Measurements from ENCODE around the gene ABCF1.

Gene ABCF1

DNA sequence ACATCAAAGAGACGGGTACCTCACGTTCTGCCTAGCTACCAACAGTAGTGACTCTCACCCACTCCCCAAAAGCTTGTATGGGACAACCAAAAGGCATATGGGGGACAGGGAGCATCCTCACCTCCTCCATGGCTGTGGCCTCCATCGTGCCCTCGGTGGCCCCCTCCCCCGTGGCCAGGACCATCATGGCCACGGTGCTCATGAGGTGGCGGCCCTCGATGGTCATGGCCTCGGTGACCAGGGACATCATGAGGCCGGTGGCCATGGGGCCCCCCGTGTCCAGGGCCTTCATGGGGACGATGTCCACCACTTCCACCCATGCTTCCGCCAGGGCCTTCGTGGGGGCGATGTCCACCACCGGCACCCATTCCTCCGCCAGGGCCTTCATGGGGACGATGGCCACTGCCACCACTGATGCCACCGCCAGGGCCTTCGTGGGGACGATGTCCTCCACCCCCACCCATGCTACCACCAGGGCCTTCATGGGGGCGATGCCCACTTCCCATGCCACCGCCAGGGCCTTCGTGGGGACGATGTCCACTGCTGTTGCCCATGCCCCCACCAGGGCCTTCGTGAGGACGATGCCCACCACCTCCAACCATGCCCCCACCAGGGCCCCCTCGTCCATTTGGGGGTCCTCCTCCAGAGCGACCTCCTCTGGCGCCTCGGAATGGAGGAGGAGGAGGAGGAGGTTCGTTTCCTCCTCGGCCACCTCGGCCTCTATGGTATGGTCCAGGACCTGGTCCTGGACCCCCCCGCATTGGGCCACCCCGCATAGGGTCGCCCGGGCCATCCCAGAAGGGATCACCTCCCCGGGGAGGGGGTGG lies 30.8 kb downstream of the ABCF1 start:
- no peak for DNase-seq

- no peak for DNase-seq
Measured at GRCh38 chr6:30603961-30604360, 32.7 kb downstream of the ABCF1 start.

GRCh38 chr6:30610065-30610464 lies 38.8 kb downstream of the ABCF1 start:
- DNase-seq, result no peak

DNA sequence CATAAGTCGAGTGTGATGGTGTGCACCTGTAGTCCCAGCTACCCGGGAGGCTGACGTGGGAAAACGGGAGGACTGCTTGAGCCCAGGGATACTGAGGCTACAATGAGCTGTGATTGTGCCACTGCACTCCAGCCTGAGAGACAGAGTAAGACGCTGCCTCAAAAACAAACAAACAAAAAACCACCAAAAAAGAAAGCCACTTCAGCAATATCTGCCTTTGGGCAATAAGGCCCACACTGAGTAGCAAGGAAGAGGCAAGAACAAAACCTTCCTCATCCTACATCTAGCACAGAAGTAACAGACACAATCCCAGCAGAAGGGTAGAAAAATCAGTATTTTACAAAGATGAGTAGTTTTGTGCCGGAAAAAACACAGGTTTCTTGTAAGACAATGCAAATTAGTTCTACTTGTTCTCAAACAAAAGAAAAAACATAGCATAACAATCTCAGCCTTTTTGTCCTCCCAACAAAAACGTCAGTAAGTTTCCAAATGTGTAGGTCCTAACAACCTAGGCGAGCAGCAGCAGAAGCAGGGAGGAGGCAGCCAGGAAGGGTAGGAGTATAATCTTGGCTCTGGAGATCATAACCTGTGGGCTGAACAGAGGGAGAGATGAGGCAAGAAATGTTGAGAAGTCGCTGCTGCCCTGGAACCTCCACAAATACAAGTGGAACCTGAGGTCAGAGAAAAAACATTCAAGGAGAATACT lies 40.1 kb downstream of the ABCF1 start:
- DNase-seq, result no peak

DNA sequence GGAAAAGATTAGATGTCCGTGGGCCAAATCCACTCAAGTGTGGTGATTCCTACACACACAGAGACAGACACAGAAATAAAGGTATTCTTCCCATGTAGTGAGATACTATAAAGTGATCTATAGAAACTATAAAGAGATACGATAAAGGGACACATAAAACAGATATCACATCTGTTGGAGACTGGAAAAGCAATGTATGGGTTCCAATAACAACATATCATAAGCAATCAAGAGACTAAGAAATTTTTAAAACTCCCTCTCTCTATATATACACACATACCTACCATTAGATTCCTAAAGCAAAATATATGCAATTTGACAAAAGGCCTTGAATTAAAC lies 40.6 kb downstream of the ABCF1 start:
- DNase-seq, result no peak

DNA sequence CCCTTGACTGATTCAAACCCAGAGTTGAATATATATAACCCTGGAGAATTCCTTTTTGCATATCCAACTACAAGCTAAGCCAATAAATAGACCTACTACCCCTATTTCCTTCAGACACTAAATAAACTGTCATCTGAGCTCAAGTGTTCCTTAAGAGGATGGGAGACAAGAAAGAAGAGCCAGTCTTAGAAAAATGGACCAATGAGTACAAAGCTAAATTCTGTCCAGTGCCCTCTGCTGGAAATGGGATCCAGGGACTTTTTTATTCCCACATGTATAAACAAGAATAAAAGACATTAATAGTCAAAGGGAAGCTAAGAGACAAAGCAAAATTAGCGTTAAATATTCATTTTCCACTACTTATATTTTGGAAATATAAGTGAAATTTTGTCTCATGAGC lies 41.0 kb downstream of the ABCF1 start:
- DNase-seq, result no peak

DNA sequence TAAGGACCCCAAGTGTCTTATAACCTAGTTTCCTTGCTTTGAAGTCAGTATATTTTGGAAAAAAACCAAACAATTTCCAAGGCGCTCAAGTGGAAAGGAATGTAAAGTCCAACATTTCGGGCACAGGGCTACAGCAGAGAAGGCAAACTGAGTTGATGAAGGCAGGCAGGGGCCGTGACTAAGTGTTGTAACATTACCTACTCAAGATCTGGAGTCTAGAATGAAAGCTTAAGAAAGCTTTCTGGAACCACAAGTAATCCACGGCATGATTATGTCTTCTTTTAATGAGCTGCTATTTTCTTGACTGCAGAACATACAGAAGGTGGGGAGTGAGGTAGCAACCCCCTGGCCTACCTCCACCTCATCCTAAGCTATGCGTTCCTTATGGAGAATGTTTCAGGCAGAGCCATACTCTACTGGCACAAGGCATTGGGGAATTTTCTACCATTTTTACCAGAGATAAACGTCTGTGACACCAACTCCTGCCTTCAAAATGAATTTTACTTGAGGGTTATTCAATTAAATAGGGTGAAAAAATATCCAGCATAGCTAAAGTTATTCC lies 41.5 kb downstream of the ABCF1 start:
- no peak for DNase-seq

DNA sequence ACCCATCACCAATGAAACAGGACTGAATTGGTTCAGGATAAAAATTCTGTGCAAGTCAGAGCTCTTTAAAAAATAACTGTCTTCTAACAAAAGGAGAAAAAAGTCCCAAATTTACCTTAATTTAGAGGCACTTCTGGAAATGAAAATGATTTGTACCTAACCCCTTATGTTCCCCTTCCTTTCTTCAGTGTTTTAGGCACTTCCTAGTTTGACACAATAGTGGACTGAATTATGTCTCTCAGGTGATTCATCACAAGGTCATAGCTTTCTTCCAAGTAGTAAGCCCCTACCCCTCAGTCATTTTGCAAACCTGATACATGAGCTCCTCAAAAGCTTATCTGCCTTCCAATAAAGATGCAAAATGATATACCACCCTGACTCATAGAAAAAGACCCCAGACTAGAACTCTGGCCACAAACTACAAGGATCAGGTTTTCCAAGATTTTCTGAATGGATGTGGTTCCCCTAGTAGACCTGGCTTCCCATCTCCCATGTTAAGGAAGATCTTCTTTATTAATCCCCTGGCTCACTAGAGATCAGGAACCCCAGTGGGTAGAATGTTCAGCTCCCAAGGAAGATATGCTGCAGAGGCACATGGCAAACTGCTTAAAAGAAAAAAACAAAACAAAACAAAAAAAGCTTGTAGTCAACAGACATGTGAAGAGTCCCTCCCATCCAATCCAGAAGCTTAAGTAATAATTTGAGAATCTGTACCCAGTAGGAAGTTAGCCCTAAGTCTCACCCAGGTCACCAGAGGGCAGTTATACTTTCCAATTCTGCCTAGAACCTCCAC lies 42.2 kb downstream of the ABCF1 start:
- DNase-seq, result no peak

GRCh38 chr6:30614044-30614842 lies 43.0 kb downstream of the ABCF1 start:
- no peak for DNase-seq

DNA sequence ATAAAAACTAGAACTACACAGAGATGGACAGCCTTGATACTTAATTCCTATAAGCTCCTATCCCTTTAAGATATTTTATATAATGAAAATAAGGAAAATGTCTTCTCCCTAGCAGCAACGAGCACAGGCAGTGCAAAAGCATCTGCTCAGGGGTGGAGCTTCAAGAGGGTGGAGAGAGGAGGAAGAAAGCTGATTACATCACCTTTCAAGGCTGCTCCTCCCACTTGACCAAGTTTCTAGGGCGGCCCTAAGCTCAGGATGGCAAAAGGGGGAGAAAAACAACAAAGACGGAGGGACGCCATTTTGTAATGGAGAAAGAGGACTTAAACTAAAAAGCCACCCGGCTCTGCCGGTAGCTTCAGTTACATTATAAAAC lies 43.6 kb downstream of the ABCF1 start:
- DNase-seq, result peak; percentile 99

GRCh38 chr6:30615219-30615957 lies 44.1 kb downstream of the ABCF1 start:
- DNase-seq, result peak; percentile 74

- peak; percentile 64 for DNase-seq
Measured at GRCh38 chr6:30615958-30616810, 44.9 kb downstream of the ABCF1 start.

- DNase-seq, result peak; percentile 100
Measured at GRCh38 chr6:30616811-30617564, 45.7 kb downstream of the ABCF1 start, which contains the start of gene PPP1R10. Gene PPP1R10 (minus strand): TSS chr6:30617243. CDS start chr6:30609944, 7,299 bp downstream.

GRCh38 chr6:30617565-30618269 lies 46.5 kb downstream of the ABCF1 start, which contains the start of gene MRPS18B:
Gene MRPS18B (plus strand): TSS chr6:30617840. CDS start chr6:30617866, 26 bp downstream.
- peak; percentile 98 for DNase-seq

GRCh38 chr6:30618270-30618797 lies 47.1 kb downstream of the ABCF1 start:
- no peak for DNase-seq

DNA sequence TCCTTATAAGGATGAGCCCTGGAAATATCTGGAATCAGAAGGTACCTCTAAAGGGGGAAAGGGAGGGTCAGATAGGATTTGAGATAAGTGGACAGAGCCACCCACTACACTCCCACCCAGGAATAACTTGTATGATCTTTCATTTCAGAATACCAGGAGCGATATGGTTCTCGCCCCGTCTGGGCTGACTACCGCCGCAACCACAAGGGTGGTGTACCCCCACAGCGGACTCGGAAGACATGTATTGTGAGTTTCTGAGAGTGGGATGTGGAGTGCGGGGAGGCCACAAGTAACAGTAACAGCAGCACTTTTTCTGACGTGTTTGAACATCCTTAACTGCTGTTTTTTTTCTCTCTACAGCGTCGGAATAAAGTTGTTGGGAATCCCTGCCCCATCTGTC lies 48.3 kb downstream of the ABCF1 start:
- DNase-seq, result no peak

- DNase-seq, result no peak
Measured at GRCh38 chr6:30625511-30625910, 54.3 kb downstream of the ABCF1 start.

DNA sequence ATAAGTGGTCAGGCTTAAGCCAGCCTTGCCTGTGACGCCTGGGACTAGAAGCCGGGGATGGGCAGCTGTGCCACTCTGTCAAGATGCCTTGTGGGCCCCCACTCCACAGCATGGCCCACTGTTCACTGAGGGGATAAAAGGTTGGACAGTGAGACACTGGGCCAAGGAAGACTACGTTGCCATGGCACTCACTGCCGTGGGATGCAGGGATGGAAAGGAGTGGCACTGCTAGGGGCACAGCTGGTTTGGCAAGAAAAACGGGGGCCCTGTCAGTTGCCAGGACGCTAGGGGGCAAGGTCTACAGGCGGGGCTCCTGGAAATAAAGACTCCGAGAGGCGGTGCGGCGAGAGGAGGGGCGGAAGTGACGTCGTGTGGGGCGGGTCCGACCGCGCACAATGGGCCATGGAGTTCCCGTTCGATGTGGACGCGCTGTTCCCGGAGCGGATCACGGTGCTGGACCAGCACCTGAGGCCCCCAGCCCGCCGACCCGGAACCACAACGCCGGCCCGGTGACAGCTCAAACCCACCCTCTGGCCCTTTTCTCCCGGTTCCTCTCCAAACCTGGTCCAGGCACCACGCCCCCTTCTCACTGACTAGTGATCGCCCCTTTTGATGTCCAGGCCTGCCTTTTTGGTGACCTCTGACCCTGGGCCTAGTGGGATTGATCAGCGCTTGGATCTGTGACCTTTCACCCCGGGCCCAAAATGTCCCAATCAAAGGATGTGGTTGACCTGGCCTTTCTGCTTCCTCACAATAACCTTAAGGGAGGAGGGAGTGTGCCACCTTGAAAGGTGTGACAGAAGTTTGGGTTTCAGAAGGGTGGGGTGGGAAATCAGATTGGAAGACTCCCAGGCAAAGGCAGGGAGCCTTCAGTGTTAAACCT lies 55.5 kb downstream of the ABCF1 start, which contains the start of gene ATAT1:
Gene ATAT1 (plus strand): TSS at position 391 of the 883 bp plus-strand sequence.
- peak; percentile 69 for DNase-seq
